WERI-Rb-1 (cell line): ENCODE results near the gene CADM4.

Experiments
- DNase-seq: peaks from one replicate; pipeline ENCODE4 v3.0.0-alpha.2; 2020
- H3K27ac ChIP-seq: fragments of 250-450 bp; sonication (Bioruptor Pico); 2 replicates; pipeline ENCODE4 v1.5.1; 2020; ENCODE audit warnings: mild to moderate bottlenecking, moderate library complexity
- H3K27me3 ChIP-seq: fragments of 250-450 bp; sonication (Bioruptor Pico); 2 replicates; pipeline ENCODE4 v1.5.1; 2021; ENCODE audit warnings: mild to moderate bottlenecking, low read depth, moderate library complexity; ENCODE audit not compliant: insufficient read depth, severe bottlenecking
- H3K36me3 ChIP-seq: fragments of 250-450 bp; sonication (Bioruptor Pico); 2 replicates; pipeline ENCODE4 v1.5.1; 2020; ENCODE audit warnings: mild to moderate bottlenecking, moderate library complexity
- H3K4me3 ChIP-seq: 2 replicates; pipeline ENCODE4 v1.5.1; 2011; ENCODE audit warnings: low read depth, mild to moderate bottlenecking, control low read depth, low read length
- H3K9me3 ChIP-seq: fragments of 250-450 bp; sonication (Bioruptor Pico); 2 replicates; pipeline ENCODE4 v1.5.1; 2021; ENCODE audit warnings: mild to moderate bottlenecking, moderate library complexity; ENCODE audit not compliant: severe bottlenecking
- TF ChIP-seq, protein P1 (sequence below): IDR thresholded peaks from 2 replicates; pipeline ENCODE4 v1.5.1; 2011; ENCODE audit warnings: low read depth, mild to moderate bottlenecking, control low read depth, inconsistent platforms, low read length

The CADM4 gene

DNA sequence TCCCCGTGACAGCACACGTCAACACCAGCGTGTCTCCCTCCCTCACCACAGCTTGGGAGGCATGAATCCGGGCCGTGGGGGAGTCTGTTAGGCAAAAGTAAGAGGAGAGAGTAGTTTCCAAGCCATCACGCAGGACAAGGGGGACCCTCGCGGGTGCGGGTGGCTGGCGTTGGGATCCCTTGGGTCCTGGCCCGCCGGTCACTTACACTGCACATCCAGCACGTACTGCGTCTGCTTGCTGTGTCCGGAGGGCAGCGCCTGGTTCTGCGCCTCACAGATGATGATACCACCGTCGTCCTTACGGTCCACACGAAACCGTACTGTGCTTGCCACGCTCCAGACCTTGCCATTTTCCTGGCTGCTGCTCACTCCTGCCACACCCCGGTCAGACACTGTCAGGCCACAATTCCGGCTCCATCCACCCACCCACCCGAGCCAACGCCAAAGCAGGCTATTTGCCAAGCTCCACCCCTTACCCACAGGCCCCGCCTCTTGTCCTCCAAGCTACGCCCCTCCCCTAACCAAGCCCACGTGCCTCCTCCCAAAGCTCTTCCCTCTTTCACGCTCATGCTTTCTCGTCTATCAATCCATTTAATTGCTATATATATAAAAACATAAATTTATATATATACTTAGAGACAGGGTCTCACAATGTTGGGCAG is 13.6 kb downstream of the CADM4 start:
- no peak for DNase-seq
- no peak overlapping the region for H3K27ac ChIP-seq
- H3K36me3 ChIP-seq = peaks cover 24% of the 10 kb centered on the region
- no peak overlapping the region for H3K4me3 ChIP-seq
- H3K9me3 ChIP-seq = no peaks in the 10 kb centered on the region
- TF ChIP-seq, protein P1, sequence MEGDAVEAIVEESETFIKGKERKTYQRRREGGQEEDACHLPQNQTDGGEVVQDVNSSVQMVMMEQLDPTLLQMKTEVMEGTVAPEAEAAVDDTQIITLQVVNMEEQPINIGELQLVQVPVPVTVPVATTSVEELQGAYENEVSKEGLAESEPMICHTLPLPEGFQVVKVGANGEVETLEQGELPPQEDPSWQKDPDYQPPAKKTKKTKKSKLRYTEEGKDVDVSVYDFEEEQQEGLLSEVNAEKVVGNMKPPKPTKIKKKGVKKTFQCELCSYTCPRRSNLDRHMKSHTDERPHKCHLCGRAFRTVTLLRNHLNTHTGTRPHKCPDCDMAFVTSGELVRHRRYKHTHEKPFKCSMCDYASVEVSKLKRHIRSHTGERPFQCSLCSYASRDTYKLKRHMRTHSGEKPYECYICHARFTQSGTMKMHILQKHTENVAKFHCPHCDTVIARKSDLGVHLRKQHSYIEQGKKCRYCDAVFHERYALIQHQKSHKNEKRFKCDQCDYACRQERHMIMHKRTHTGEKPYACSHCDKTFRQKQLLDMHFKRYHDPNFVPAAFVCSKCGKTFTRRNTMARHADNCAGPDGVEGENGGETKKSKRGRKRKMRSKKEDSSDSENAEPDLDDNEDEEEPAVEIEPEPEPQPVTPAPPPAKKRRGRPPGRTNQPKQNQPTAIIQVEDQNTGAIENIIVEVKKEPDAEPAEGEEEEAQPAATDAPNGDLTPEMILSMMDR = no peak
- H3K27me3 ChIP-seq = no peaks in the 10 kb centered on the region

- Histone ChIP-seq H3K4me3 (no peak overlapping the region), H3K27ac (no peak overlapping the region)
- DNase-seq = peak; percentile 29
Observed at GRCh38 chr19:43624933-43625332, 14.7 kb downstream of the CADM4 start.

GRCh38 chr19:43623889-43624670 is 15.6 kb downstream of the CADM4 start:
- H3K27me3 ChIP-seq = no peaks in the 10 kb centered on the region
- H3K27ac ChIP-seq = no peak overlapping the region
- no peak overlapping the region for H3K4me3 ChIP-seq
- no peak for DNase-seq
- H3K36me3 ChIP-seq = peaks cover 24% of the 10 kb centered on the region
- TF ChIP-seq, protein P1 = no peak
- no peaks in the 10 kb centered on the region for H3K9me3 ChIP-seq

More at GRCh38 chr19:43624933-43625332, 14.7 kb downstream of the CADM4 start:
- Histone ChIP-seq H3K9me3 (no peaks in the 10 kb centered on the region), H3K36me3 (peaks cover 24% of the 10 kb centered on the region), H3K27me3 (no peaks in the 10 kb centered on the region)
- TF ChIP-seq, protein P1 = no peak

GRCh38 chr19:43622956-43623355 is 16.7 kb downstream of the CADM4 start:
- no peaks in the 10 kb centered on the region for H3K9me3 ChIP-seq
- H3K36me3 ChIP-seq = peaks cover 24% of the 10 kb centered on the region
- no peak for DNase-seq
- H3K27ac ChIP-seq = no peak overlapping the region
- no peaks in the 10 kb centered on the region for H3K27me3 ChIP-seq
- H3K4me3 ChIP-seq = no peak overlapping the region
- TF ChIP-seq, protein P1 = no peak

DNA sequence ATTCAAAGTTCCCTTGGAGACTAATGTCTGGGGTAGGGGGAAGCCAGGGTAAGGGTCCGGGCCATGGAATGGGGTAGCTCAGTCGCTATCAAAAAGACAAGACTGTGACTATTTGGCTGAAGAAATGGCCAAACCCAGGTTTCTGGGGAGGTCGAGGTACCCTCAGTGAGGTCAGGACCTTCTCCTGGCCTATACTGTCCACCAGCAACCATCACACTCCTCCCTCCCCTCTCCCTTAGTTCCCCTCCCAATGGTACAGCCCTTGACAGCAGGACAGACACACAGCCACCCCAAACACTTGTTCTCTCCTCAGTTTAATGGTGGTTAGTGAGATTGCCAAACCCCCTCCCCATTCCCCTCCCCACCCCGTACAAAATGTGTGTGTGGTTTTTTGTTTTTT is 17.6 kb downstream of the CADM4 start:
- no peak for DNase-seq
- Histone ChIP-seq H3K27me3 (no peaks in the 10 kb centered on the region), H3K27ac (no peak overlapping the region), H3K4me3 (no peak overlapping the region), H3K36me3 (peaks cover 24% of the 10 kb centered on the region), H3K9me3 (no peaks in the 10 kb centered on the region)
- TF ChIP-seq, protein P1 = no peak
